Ishikawa (cell line): ENCODE measurements around the gene BBIP1.

Source experiments
- CEBPB ChIP-seq: IDR thresholded peaks from 2 replicates; pipeline ENCODE4 v1.6.1; 2012
- CREB1 ChIP-seq: IDR thresholded peaks from 2 replicates; pipeline ENCODE4 v1.6.1; 2012; ENCODE audit warnings: low read depth
- EGR1 ChIP-seq: IDR thresholded peaks from 2 replicates; pipeline ENCODE4 v1.6.1; 2012
- EP300 ChIP-seq: IDR thresholded peaks from 2 replicates; pipeline ENCODE4 v1.6.1; 2012; ENCODE audit warnings: borderline replicate concordance
- FOXM1 ChIP-seq: IDR thresholded peaks from 2 replicates; pipeline ENCODE4 v1.6.1; 2012; ENCODE audit warnings: low read depth, borderline replicate concordance
- NFIC ChIP-seq: IDR thresholded peaks from 2 replicates; pipeline ENCODE4 v1.6.1; 2012
- RAD21 ChIP-seq: IDR thresholded peaks from 2 replicates; pipeline ENCODE4 v1.6.1; 2012; ENCODE audit warnings: low read depth
- TAF1 ChIP-seq: IDR thresholded peaks from 2 replicates; pipeline ENCODE4 v1.6.1; 2012; ENCODE audit warnings: low read depth, mild to moderate bottlenecking
- TCF12 ChIP-seq: IDR thresholded peaks from 2 replicates; pipeline ENCODE4 v1.6.1; 2012; ENCODE audit warnings: low read depth
- TEAD4 ChIP-seq: IDR thresholded peaks from 2 replicates; pipeline ENCODE4 v1.6.1; 2012
- YY1 ChIP-seq: IDR thresholded peaks from 2 replicates; pipeline ENCODE4 v1.6.1; 2012; ENCODE audit warnings: low read depth
- ZBTB7A ChIP-seq: IDR thresholded peaks from 2 replicates; pipeline ENCODE4 v1.6.1; 2012; ENCODE audit warnings: low read depth
- TF ChIP-seq, protein P1 (sequence below): IDR thresholded peaks from 2 replicates; pipeline ENCODE4 v1.6.1; 2012
- TF ChIP-seq, protein P2 (sequence below): IDR thresholded peaks from 2 replicates; pipeline ENCODE4 v1.6.1; 2012

DNA sequence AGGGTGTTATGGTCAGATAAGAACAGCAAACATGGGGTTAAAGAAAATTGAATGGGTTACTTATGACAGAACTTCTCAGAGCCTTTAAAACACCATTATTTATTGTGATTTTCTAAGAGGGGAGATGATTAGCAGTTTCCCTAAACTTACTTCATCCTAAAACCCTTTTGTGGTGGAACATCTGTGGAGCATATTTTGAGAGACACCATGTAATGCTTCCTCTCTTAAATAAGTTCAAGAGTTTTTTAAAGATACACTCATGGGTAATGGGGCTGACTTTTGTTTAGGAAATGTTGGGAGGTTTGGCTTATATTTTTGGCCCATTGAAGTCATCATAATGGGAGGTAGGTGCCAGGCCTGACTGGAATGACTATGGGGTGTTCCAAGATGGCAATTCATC is 55.6 kb downstream of the BBIP1 start:
- TF ChIP-seq CREB1 = no peak
- no peak for TF ChIP-seq EP300
- TF ChIP-seq, protein P1, sequence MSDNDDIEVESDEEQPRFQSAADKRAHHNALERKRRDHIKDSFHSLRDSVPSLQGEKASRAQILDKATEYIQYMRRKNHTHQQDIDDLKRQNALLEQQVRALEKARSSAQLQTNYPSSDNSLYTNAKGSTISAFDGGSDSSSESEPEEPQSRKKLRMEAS = no peak
- no peak for TF ChIP-seq TAF1
- TF ChIP-seq NFIC = no peak
- no peak for TF ChIP-seq TCF12
- no peak for TF ChIP-seq RAD21
- TF ChIP-seq, protein P2, sequence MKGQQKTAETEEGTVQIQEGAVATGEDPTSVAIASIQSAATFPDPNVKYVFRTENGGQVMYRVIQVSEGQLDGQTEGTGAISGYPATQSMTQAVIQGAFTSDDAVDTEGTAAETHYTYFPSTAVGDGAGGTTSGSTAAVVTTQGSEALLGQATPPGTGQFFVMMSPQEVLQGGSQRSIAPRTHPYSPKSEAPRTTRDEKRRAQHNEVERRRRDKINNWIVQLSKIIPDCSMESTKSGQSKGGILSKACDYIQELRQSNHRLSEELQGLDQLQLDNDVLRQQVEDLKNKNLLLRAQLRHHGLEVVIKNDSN = no peak
- TF ChIP-seq CEBPB = no peak
- no peak for TF ChIP-seq FOXM1
- no peak for TF ChIP-seq TEAD4
- no peak for TF ChIP-seq ZBTB7A
- TF ChIP-seq YY1 = no peak
- TF ChIP-seq EGR1 = no peak
